LNCAP (cell line): ENCODE measurements around the gene ITGA1.

Experiments used
- CTCF ChIP-seq: fragments of 450-650 bp; IDR thresholded peaks from 2 replicates; pipeline ENCODE4 v1.5.1; 2017; ENCODE audit warnings: mild to moderate bottlenecking

ITGA1 gene

GRCh38 chr5:52811067-52811749 lies 23.5 kb downstream of the ITGA1 start:
- no peak for TF ChIP-seq CTCF

- TF ChIP-seq CTCF, result no peak
These were observed 26.8 kb downstream of the ITGA1 start for GRCh38 chr5:52814352-52815148.

- TF ChIP-seq CTCF, result no peak
These were observed 30.1 kb downstream of the ITGA1 start for GRCh38 chr5:52817818-52818217.

- no peak for TF ChIP-seq CTCF
These were observed 30.6 kb downstream of the ITGA1 start for GRCh38 chr5:52818360-52818759.

- no peak for TF ChIP-seq CTCF
These were observed 34.2 kb downstream of the ITGA1 start for GRCh38 chr5:52821901-52822300.

GRCh38 chr5:52822437-52822836 lies 34.7 kb downstream of the ITGA1 start:
- TF ChIP-seq CTCF, result no peak

GRCh38 chr5:52824827-52825226 lies 37.1 kb downstream of the ITGA1 start:
- TF ChIP-seq CTCF, result no peak
